GM10266 (cell line): Measurements from ENCODE around the gene KDM2A.
"Not testable (repeated sequence)": the region's sequence is repeated elsewhere in the genome, so short reads cannot be mapped to it uniquely, and the experiment has no call there.

Source experiments
- DNase-seq: peaks from one replicate; pipeline ENCODE4 v3.0.0; 2012; ENCODE audit errors: extremely low spot score
- TF ChIP-seq, protein P1 (sequence below): IDR thresholded peaks from 2 replicates; pipeline ENCODE4 v1.5.1; 2012; ENCODE audit warnings: mild to moderate bottlenecking, low read depth; ENCODE audit not compliant: control insufficient read depth, insufficient read depth; ENCODE audit errors: missing control alignments

The KDM2A gene

GRCh38 chr11:67160045-67160444 lies 41.0 kb downstream of the KDM2A start:
- TF ChIP-seq, protein P1, sequence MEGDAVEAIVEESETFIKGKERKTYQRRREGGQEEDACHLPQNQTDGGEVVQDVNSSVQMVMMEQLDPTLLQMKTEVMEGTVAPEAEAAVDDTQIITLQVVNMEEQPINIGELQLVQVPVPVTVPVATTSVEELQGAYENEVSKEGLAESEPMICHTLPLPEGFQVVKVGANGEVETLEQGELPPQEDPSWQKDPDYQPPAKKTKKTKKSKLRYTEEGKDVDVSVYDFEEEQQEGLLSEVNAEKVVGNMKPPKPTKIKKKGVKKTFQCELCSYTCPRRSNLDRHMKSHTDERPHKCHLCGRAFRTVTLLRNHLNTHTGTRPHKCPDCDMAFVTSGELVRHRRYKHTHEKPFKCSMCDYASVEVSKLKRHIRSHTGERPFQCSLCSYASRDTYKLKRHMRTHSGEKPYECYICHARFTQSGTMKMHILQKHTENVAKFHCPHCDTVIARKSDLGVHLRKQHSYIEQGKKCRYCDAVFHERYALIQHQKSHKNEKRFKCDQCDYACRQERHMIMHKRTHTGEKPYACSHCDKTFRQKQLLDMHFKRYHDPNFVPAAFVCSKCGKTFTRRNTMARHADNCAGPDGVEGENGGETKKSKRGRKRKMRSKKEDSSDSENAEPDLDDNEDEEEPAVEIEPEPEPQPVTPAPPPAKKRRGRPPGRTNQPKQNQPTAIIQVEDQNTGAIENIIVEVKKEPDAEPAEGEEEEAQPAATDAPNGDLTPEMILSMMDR, result no peak
- no peak for DNase-seq

DNA sequence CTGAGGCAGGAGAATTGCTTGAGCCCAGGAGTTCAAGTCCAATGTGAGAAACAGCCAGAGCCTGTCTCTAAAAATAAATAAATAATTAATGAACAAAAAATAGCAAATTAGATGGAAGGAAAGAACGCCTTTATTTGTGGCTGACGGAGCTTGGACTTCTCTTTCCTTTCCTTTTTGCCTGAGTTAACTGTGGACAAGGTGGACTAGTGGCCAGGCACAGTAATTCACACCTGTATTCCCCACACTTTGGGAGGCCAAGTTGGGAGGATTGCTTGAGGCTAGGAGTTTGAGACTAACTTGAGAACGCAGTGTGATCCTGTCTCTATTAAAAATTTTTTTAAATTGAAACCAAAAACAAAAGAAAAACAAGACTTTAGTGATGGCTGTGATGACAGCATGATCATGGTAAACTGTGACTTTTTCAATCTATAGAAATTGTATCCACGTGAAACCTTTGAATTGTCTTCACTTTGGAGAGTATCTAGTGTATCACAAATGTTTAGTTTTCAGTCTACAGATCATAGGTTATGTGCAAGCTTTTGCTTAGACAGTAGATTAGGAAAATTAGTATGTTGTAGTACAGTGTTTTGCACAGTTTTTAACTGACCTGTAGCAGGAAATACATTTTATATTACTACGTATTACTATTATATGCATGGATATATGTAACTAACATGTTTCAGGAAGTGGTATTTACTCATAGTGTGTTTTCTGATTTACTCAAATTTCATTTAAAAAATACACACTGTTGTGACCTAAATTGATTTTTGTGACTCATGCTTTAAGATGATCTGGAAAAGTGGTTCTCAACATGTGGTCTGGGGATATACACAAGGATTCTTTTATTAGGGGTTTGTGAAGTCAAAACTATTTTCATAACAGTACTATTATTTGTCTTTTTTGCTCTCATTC lies 42.1 kb downstream of the KDM2A start:
- no peak for DNase-seq
- TF ChIP-seq, protein P1, result no peak

GRCh38 chr11:67163006-67163405 lies 43.9 kb downstream of the KDM2A start:
- DNase-seq, result no peak
- TF ChIP-seq, protein P1, result no peak

GRCh38 chr11:67165623-67166022 lies 46.6 kb downstream of the KDM2A start:
- DNase-seq, result no peak
- TF ChIP-seq, protein P1, result no peak

GRCh38 chr11:67167091-67167490 lies 48.0 kb downstream of the KDM2A start:
- no peak for DNase-seq
- TF ChIP-seq, protein P1, result no peak

- TF ChIP-seq, protein P1, result no peak
- no peak for DNase-seq
These were observed 48.7 kb downstream of the KDM2A start for GRCh38 chr11:67167719-67168118.

DNA sequence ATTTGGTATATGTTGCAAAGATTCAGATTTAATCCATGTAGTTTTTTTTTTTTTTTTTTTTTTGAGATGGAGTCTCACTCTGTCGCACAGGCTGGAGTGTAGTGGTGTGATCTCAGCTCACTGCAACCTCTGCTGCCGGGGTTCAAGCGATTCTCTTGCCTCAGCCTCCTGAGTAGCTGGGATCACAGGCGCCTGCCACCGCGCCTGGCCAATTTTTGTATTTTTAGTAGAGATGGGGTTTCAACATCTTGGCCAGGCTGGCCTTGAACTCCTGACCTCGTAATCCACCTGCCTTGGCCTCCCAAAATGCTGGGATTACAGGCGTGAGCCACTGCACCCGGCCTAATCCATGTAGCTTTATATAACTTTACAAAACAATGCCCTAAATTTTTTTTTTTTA lies 49.8 kb downstream of the KDM2A start:
- not testable (repeated sequence) for DNase-seq

GRCh38 chr11:67174311-67174710 lies 55.2 kb downstream of the KDM2A start:
- TF ChIP-seq, protein P1, result no peak
- DNase-seq, result no peak
